Stimulated activated CD4-positive, alpha-beta T cell treated with anti-CD3 and anti-CD28 coated beads, TNF-alpha, amount 100 ng/mL, for 48 hours (primary cell): Measurements from ENCODE around the gene NUDT8.
"Not testable (repeated sequence)": the region's sequence is repeated elsewhere in the genome, so short reads cannot be mapped to it uniquely, and the experiment has no call there.

ENCODE experiments used
- DNase-seq, 3 donors: peaks; one replicate each; pipeline ENCODE4 v3.0.0-alpha.2; 2020; ENCODE audit warnings: low read depth in 3 of 3

NUDT8 gene

GRCh38 chr11:67593565-67593905 lies 36.2 kb downstream of the NUDT8 start:
- no peak for DNase-seq

- no peak for DNase-seq
Observed at GRCh38 chr11:67592880-67593564, 36.7 kb downstream of the NUDT8 start.

GRCh38 chr11:67588899-67589415 lies 40.8 kb downstream of the NUDT8 start:
- DNase-seq, result not testable (repeated sequence)

- DNase-seq, result no peak
Observed at GRCh38 chr11:67588136-67588503, 41.6 kb downstream of the NUDT8 start.

- no peak for DNase-seq
Observed at GRCh38 chr11:67586568-67587250, 43.0 kb downstream of the NUDT8 start.

GRCh38 chr11:67585911-67586310 lies 43.8 kb downstream of the NUDT8 start:
- DNase-seq, result no peak

- DNase-seq, result no peak
Observed at GRCh38 chr11:67584881-67585873, 44.6 kb downstream of the NUDT8 start.

GRCh38 chr11:67584205-67584880 lies 45.4 kb downstream of the NUDT8 start:
- DNase-seq, result no peak

- DNase-seq, result peak; percentile 64 to 72 (median 65)
Observed at GRCh38 chr11:67583247-67584204, 46.2 kb downstream of the NUDT8 start, which contains the start of gene GSTP1. Gene GSTP1 (plus strand): TSS chr11:67583812. CDS start chr11:67583844, 32 bp downstream.

- DNase-seq, result no peak
Observed at GRCh38 chr11:67582011-67582410, 47.7 kb downstream of the NUDT8 start.

GRCh38 chr11:67581469-67581868 lies 48.3 kb downstream of the NUDT8 start:
- no peak for DNase-seq

GRCh38 chr11:67577951-67578350 lies 51.8 kb downstream of the NUDT8 start:
- DNase-seq, result no peak
